ENCODE results near the gene CALR.

DNA sequence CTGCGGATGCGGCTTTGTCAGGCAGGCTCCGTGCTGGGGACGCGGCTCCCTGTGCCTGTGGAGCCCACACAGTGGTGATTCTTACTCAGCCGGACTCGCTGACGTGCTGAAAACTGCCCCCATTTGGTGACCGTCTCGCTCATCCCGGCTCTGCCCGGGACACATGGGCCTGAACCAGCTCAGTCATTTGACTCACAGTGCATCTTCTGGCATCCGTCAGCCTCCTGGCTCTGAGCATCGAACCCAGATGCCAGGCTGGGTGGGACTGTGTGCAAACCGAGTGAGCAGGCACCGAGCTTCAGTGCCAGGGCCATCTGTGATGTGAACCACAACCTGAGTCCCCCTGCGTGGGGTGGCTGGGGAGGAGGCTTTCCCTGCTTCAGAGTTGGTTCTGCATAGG lies 41.9 kb upstream of the CALR start:
- TF ChIP-seq, protein P1, sequence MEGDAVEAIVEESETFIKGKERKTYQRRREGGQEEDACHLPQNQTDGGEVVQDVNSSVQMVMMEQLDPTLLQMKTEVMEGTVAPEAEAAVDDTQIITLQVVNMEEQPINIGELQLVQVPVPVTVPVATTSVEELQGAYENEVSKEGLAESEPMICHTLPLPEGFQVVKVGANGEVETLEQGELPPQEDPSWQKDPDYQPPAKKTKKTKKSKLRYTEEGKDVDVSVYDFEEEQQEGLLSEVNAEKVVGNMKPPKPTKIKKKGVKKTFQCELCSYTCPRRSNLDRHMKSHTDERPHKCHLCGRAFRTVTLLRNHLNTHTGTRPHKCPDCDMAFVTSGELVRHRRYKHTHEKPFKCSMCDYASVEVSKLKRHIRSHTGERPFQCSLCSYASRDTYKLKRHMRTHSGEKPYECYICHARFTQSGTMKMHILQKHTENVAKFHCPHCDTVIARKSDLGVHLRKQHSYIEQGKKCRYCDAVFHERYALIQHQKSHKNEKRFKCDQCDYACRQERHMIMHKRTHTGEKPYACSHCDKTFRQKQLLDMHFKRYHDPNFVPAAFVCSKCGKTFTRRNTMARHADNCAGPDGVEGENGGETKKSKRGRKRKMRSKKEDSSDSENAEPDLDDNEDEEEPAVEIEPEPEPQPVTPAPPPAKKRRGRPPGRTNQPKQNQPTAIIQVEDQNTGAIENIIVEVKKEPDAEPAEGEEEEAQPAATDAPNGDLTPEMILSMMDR (IDR thresholded peaks at IDR 0.05; ENCODE audit: low read length) = no peak
- no peak for TF ChIP-seq EZH2 (optimal IDR thresholded peaks at IDR 0.05; ENCODE audit: low read depth, low read length)
- TF ChIP-seq EZH2phosphoT487 (IDR thresholded peaks at IDR 0.05; ENCODE audit: low read length) = no peak
